Smooth muscle cell (in vitro differentiated cells): ENCODE data around the gene ANAPC4. TPM values are rescaled to one million over a fixed set of nuclear protein-coding genes. Genes with fewer than 3 reads are reported as not detected.

Experiments
- DNase-seq: peaks from one replicate; lab custom pipeline; 2025; ENCODE audit not compliant: unreplicated experiment; lab: John Stamatoyannopoulos, UW
- H2AFZ ChIP-seq: fragments of 200-600 bp; sonication (generic); 2 replicates; pipeline ENCODE4 v1.6.0; 2016; ENCODE audit warnings: antibody characterized with exemption, low read depth, mild to moderate bottlenecking
- H3F3A ChIP-seq: fragments of 200-600 bp; sonication (generic); 2 replicates; pipeline ENCODE4 v1.6.0; 2017; ENCODE audit warnings: antibody characterized with exemption, low read depth
- H3K27ac ChIP-seq: fragments of 200-600 bp; sonication (generic); 2 replicates; pipeline ENCODE4 v1.5.1; 2016; ENCODE audit warnings: low read depth, mild to moderate bottlenecking
- H3K27me3 ChIP-seq: fragments of 200-600 bp; sonication (generic); 2 replicates; pipeline ENCODE4 v1.6.1; 2016; ENCODE audit warnings: low read depth, mild to moderate bottlenecking
- H3K36me3 ChIP-seq: fragments of 200-600 bp; sonication (generic); 2 replicates; pipeline ENCODE4 v1.5.1; 2016; ENCODE audit warnings: low read depth
- H3K4me1 ChIP-seq: fragments of 200-600 bp; sonication (generic); 2 replicates; pipeline ENCODE4 v1.5.1; 2016; ENCODE audit warnings: low read depth
- H3K4me2 ChIP-seq: fragments of 200-600 bp; sonication (generic); 2 replicates; pipeline ENCODE4 v1.6.0; 2016; ENCODE audit warnings: mild to moderate bottlenecking
- H3K4me3 ChIP-seq: fragments of 200-600 bp; sonication (generic); 2 replicates; pipeline ENCODE4 v1.5.1; 2016; ENCODE audit warnings: mild to moderate bottlenecking
- H3K79me2 ChIP-seq: fragments of 200-600 bp; sonication (generic); 2 replicates; pipeline ENCODE4 v1.6.0; 2016; ENCODE audit warnings: low read depth, mild to moderate bottlenecking
- H3K9ac ChIP-seq: fragments of 200-600 bp; sonication (generic); 2 replicates; pipeline ENCODE4 v1.6.0; 2016; ENCODE audit warnings: low read depth
- H3K9me3 ChIP-seq: fragments of 200-600 bp; sonication (generic); replicated peaks from 2 replicates; pipeline ENCODE4 v1.5.1; 2016; ENCODE audit warnings: low read depth
- H4K20me1 ChIP-seq: fragments of 200-600 bp; sonication (generic); 2 replicates; pipeline ENCODE4 v1.6.0; 2016; ENCODE audit warnings: low read depth
- CTCF ChIP-seq: fragments of 200-600 bp; sonication (generic); IDR thresholded peaks from 2 replicates; pipeline ENCODE4 v1.5.1; 2017; ENCODE audit warnings: borderline replicate concordance, mild to moderate bottlenecking, antibody characterized with exemption; ENCODE audit not compliant: insufficient read depth, poor library complexity, severe bottlenecking
- WGBS: methylation state at CpG from one replicate; pipeline ENCODE4 v1.1.7; 2016; ENCODE audit warnings: low lambda C conversion rate; 5-methylcytosine and 5-hydroxymethylcytosine counted together
- polyA plus RNA-seq: library from polyadenylated mRNA; unstranded; fragments of >200 nt; fragmentation: Nextera tagmentation; extraction: Ambion mirVana; gene quantifications from 2 replicates; pipeline ENCODE4 v1.2.1, GENCODE V29; 2016
- total RNA-seq: library from RNA; depleted of rRNA; stranded (reverse); fragments of >200 nt; gene quantifications from 2 replicates; pipeline ENCODE4 v1.2.3, GENCODE V29; 2014

Gene ANAPC4
- total and polyA plus RNA-seq, 2 experiments from 2014 or later = 12.4 to 26.0 TPM

GRCh38 chr4:25343671-25344070 is 33.4 kb upstream of the ANAPC4 start:
- TF ChIP-seq CTCF = no peak

GRCh38 chr4:25345744-25346143 is 31.3 kb upstream of the ANAPC4 start:
- no peak overlapping the region for H3K27ac ChIP-seq
- H3K79me2 ChIP-seq = no peaks in the 10 kb centered on the region
- WGBS = 83% methylated on average over 5 of the region's 5 CpGs
- TF ChIP-seq CTCF = no peak
- H3K9me3 ChIP-seq = no peaks in the 10 kb centered on the region
- H3K9ac ChIP-seq = no peak overlapping the region
- H3K4me1 ChIP-seq = no peaks in the 10 kb centered on the region
- no peaks in the 10 kb centered on the region for H3K27me3 ChIP-seq
- DNase-seq = no peak
- H2AFZ ChIP-seq = no peak overlapping the region
- H3K4me3 ChIP-seq = no peak overlapping the region
- H3K36me3 ChIP-seq = no peaks in the 10 kb centered on the region
- H3F3A ChIP-seq = no peaks in the 10 kb centered on the region
- H3K4me2 ChIP-seq = no peak overlapping the region
- no peaks in the 10 kb centered on the region for H4K20me1 ChIP-seq

More at GRCh38 chr4:25343671-25344070, 33.4 kb upstream of the ANAPC4 start:
- WGBS = 93% methylated on average over 2 of the region's 2 CpGs
- H3K36me3 ChIP-seq = no peaks in the 10 kb centered on the region
- H3K9me3 ChIP-seq = no peaks in the 10 kb centered on the region
- H3K27ac ChIP-seq = no peak overlapping the region
- no peaks in the 10 kb centered on the region for H3K4me1 ChIP-seq
- no peak overlapping the region for H3K4me2 ChIP-seq
- H3K9ac ChIP-seq = no peak overlapping the region
- H3F3A ChIP-seq = no peaks in the 10 kb centered on the region
- no peak overlapping the region for H2AFZ ChIP-seq
- H4K20me1 ChIP-seq = no peaks in the 10 kb centered on the region
- DNase-seq = no peak
- no peaks in the 10 kb centered on the region for H3K27me3 ChIP-seq
- no peaks in the 10 kb centered on the region for H3K79me2 ChIP-seq
- no peak overlapping the region for H3K4me3 ChIP-seq

- TF ChIP-seq CTCF = no peak
- DNase-seq = no peak
- Histone ChIP-seq H3K36me3 (no peaks in the 10 kb centered on the region), H3K4me1 (no peaks in the 10 kb centered on the region), H3K27ac (no peak overlapping the region), H3K9me3 (no peaks in the 10 kb centered on the region), H3K27me3 (no peaks in the 10 kb centered on the region), H3K4me3 (no peak overlapping the region), H4K20me1 (no peaks in the 10 kb centered on the region), H3F3A (no peaks in the 10 kb centered on the region), H3K79me2 (no peaks in the 10 kb centered on the region), H3K9ac (no peak overlapping the region), H2AFZ (no peak overlapping the region), H3K4me2 (no peak overlapping the region)
- WGBS = 95% methylated on average over 3 of the region's 3 CpGs
Measured at GRCh38 chr4:25346913-25347312, 30.1 kb upstream of the ANAPC4 start.

GRCh38 chr4:25347473-25347872 is 29.6 kb upstream of the ANAPC4 start:
- 77% methylated on average over 2 of the region's 2 CpGs for WGBS
- TF ChIP-seq CTCF = no peak
- no peak overlapping the region for H3K27ac ChIP-seq

More at GRCh38 chr4:25347473-25347872, 29.6 kb upstream of the ANAPC4 start:
- no peak overlapping the region for H3K4me2 ChIP-seq
- no peaks in the 10 kb centered on the region for H3K36me3 ChIP-seq
- no peak overlapping the region for H3K4me3 ChIP-seq
- H3K9ac ChIP-seq = no peak overlapping the region
- no peaks in the 10 kb centered on the region for H3K4me1 ChIP-seq
- H4K20me1 ChIP-seq = no peaks in the 10 kb centered on the region
- DNase-seq = no peak
- no peaks in the 10 kb centered on the region for H3K9me3 ChIP-seq
- no peaks in the 10 kb centered on the region for H3F3A ChIP-seq
- H3K27me3 ChIP-seq = no peaks in the 10 kb centered on the region
- no peaks in the 10 kb centered on the region for H3K79me2 ChIP-seq
- H2AFZ ChIP-seq = no peak overlapping the region
